ENCODE data around the gene SUMO3. TPM values are rescaled to one million over a fixed set of nuclear protein-coding genes. Genes with fewer than 3 reads are reported as not detected.

Gene SUMO3
- total RNA-seq, 1 donor from 2014 or later, result 58.7 TPM

- H3K4me3 ChIP-seq (ENCODE audit: low read depth, low read length), result no peak overlapping the region
- no peak for TF ChIP-seq CTCF (conservative IDR thresholded peaks at IDR 0.05; ENCODE audit: low read depth, low read length)
- DNase-seq (ENCODE audit: low read depth), result no peak
Observed at GRCh38 chr21:44813149-44813548, 4.7 kb downstream of the SUMO3 start.

GRCh38 chr21:44812640-44813039 lies 5.2 kb downstream of the SUMO3 start:
- no peak for DNase-seq (ENCODE audit: low read depth)
- no peak overlapping the region for H3K4me3 ChIP-seq (ENCODE audit: low read depth, low read length)
- no peak for TF ChIP-seq CTCF (conservative IDR thresholded peaks at IDR 0.05; ENCODE audit: low read depth, low read length)

- DNase-seq (ENCODE audit: low read depth), result no peak
- no peak overlapping the region for H3K4me3 ChIP-seq (ENCODE audit: low read depth, low read length)
- TF ChIP-seq CTCF (conservative IDR thresholded peaks at IDR 0.05; ENCODE audit: low read depth, low read length), result no peak
Observed at GRCh38 chr21:44810779-44811178, 7.1 kb downstream of the SUMO3 start.

GRCh38 chr21:44805859-44806258 lies 12.0 kb downstream of the SUMO3 start:
- H3K4me3 ChIP-seq (ENCODE audit: low read depth, low read length), result no peak overlapping the region
- DNase-seq (ENCODE audit: low read depth), result no peak
- no peak for TF ChIP-seq CTCF (conservative IDR thresholded peaks at IDR 0.05; ENCODE audit: low read depth, low read length)

- DNase-seq (ENCODE audit: low read depth), result no peak
- no peak overlapping the region for H3K4me3 ChIP-seq (ENCODE audit: low read depth, low read length)
- TF ChIP-seq CTCF (conservative IDR thresholded peaks at IDR 0.05; ENCODE audit: low read depth, low read length), result no peak
Observed at GRCh38 chr21:44805226-44805625, 12.6 kb downstream of the SUMO3 start.

- TF ChIP-seq CTCF (conservative IDR thresholded peaks at IDR 0.05; ENCODE audit: low read depth, low read length), result no peak
- no peak overlapping the region for H3K4me3 ChIP-seq (ENCODE audit: low read depth, low read length)
- no peak for DNase-seq (ENCODE audit: low read depth)
Observed at GRCh38 chr21:44804762-44805161, 13.1 kb downstream of the SUMO3 start.

GRCh38 chr21:44803651-44804050 lies 14.2 kb downstream of the SUMO3 start:
- no peak for DNase-seq (ENCODE audit: low read depth)
- H3K4me3 ChIP-seq (ENCODE audit: low read depth, low read length), result no peak overlapping the region
- no peak for TF ChIP-seq CTCF (conservative IDR thresholded peaks at IDR 0.05; ENCODE audit: low read depth, low read length)
